A549 (cell line): ENCODE measurements around the gene GLIS1. TPM values are rescaled to one million over a fixed set of nuclear protein-coding genes. Genes with fewer than 3 reads are reported as not detected.

ENCODE experiments used
- ATAC-seq, 2 experiments: fragments of 200-7000 bp in 1 of 2; fragments of >200 bp in 1 of 2; cut with Nextera tagmentation in 1 of 2; cut with Tn5 transposase in 1 of 2; 3 replicates each; pipeline versions ENCODE4 v1.8.0 to v1.9.1; 2018 to 2020; ENCODE audit warnings: mild to moderate bottlenecking in 1 of 2, moderate library complexity in 1 of 2
- CTCF ChIA-PET: fragments of 300-600 bp; sonication (Branson Sonifier 250); formaldehyde crosslinking; extraction: SDS; loops from one replicate; lab custom pipeline; 2021; ENCODE audit warnings: antibody characterized with exemption, inconsistent platforms; lab: Yijun Ruan, JAX
- POLR2A ChIA-PET: fragments of 350-600 bp; formaldehyde crosslinking; extraction: SDS; loops from one replicate; lab custom pipeline; 2021; ENCODE audit warnings: antibody characterized with exemption, inconsistent platforms; lab: Yijun Ruan, JAX
- DNase-seq, 2 experiments: peaks; one replicate each; pipeline versions ENCODE4 v3.0.0 to v3.0.0-alpha.2; 2011 to 2016; ENCODE audit warnings: low read depth in 1 of 2, low spot score in 1 of 2
- FAIRE-seq: peaks from 2 replicates; lab custom pipeline; 2011; peaks lifted over from hg19 to GRCh38; lab: Jason Lieb, UNC
- H3K27ac ChIP-seq, 2 experiments: fragments of >200 bp; sonication (Bioruptor Twin); formaldehyde crosslinking; 3 replicates each; pipeline ENCODE4 v1.5.1; 2016 to 2017
- H3K4me1 ChIP-seq: fragments of >200 bp; sonication (Bioruptor Twin); formaldehyde crosslinking; 3 replicates; pipeline ENCODE4 v1.6.1; 2016
- H3K4me2 ChIP-seq: fragments of >200 bp; sonication (Bioruptor Twin); formaldehyde crosslinking; 3 replicates; pipeline ENCODE4 v1.6.1; 2016
- H3K4me3 ChIP-seq: fragments of >200 bp; sonication (Bioruptor Twin); formaldehyde crosslinking; 3 replicates; pipeline ENCODE4 v1.5.1; 2016
- H3K9me3 ChIP-seq: fragments of >200 bp; sonication (Bioruptor Twin); formaldehyde crosslinking; 3 replicates; pipeline ENCODE4 v1.6.1; 2016
- CBX2 ChIP-seq: fragments of 200-600 bp; sonication (generic); IDR thresholded peaks from 2 replicates; pipeline ENCODE4 v1.6.1; 2016; ENCODE audit warnings: low read depth, mild to moderate bottlenecking, borderline replicate concordance
- CEBPB ChIP-seq, 2 experiments: fragments of >200 bp in 1 of 2; sonication (Bioruptor Twin) in 1 of 2; formaldehyde crosslinking in 1 of 2; IDR thresholded peaks; 2 replicates each; pipeline ENCODE4 v1.6.1; 2012 to 2016
- CHD2 ChIP-seq: fragments of 150-350 bp; IDR thresholded peaks from 2 replicates; pipeline ENCODE4 v1.6.1; 2014; ENCODE audit warnings: low read length; ENCODE audit not compliant: partially characterized antibody
- EHF ChIP-seq: fragments of 250-450 bp; sonication (Bioruptor Pico); IDR thresholded peaks from 2 replicates; pipeline ENCODE4 v1.5.0; 2020; ENCODE audit warnings: mild to moderate bottlenecking
- EHMT2 ChIP-seq: fragments of 200-600 bp; sonication (generic); IDR thresholded peaks from 2 replicates; pipeline ENCODE4 v1.6.1; 2016; ENCODE audit warnings: antibody characterized with exemption, low read depth, mild to moderate bottlenecking, moderate library complexity
- EP300 ChIP-seq, 2 experiments: fragments of >200 bp; sonication (Bioruptor Twin); formaldehyde crosslinking; IDR thresholded peaks; 2 replicates in 1 of 2; 3 replicates in 1 of 2; pipeline ENCODE4 v1.6.1; 2016 to 2017
- ESRRA ChIP-seq: fragments of 150-350 bp; IDR thresholded peaks from 2 replicates; pipeline ENCODE4 v1.6.1; 2014; ENCODE audit warnings: mild to moderate bottlenecking, low read length, borderline replicate concordance
- FOSL2 ChIP-seq, 2 experiments: fragments of 450-650 bp in 1 of 2; fragments of >200 bp in 1 of 2; sonication (Bioruptor Twin) in 1 of 2; formaldehyde crosslinking; IDR thresholded peaks; 2 replicates each; pipeline versions ENCODE4 v1.5.0 to v1.6.1; 2016 to 2020; ENCODE audit warnings: mild to moderate bottlenecking in 1 of 2, moderate library complexity in 1 of 2
- HEYL ChIP-seq: fragments of 250-450 bp; sonication (Bioruptor Pico); IDR thresholded peaks from 2 replicates; pipeline ENCODE4 v1.8.0; 2021; ENCODE audit warnings: mild to moderate bottlenecking, moderate library complexity
- HOXB13 ChIP-seq: fragments of 250-450 bp; sonication (Bioruptor Pico); IDR thresholded peaks from 2 replicates; pipeline ENCODE4 v1.5.0; 2020; ENCODE audit warnings: low read depth, mild to moderate bottlenecking, moderate library complexity
- JUN ChIP-seq, 2 experiments: fragments of >200 bp; sonication (Bioruptor Twin); formaldehyde crosslinking; IDR thresholded peaks; 2 replicates in 1 of 2; 3 replicates in 1 of 2; pipeline ENCODE4 v1.6.1; 2016 to 2017
- KDM1A ChIP-seq: fragments of 200-600 bp; sonication (generic); IDR thresholded peaks from 2 replicates; pipeline ENCODE4 v1.6.1; 2016; ENCODE audit warnings: low read depth, mild to moderate bottlenecking
- KDM5A ChIP-seq: fragments of 200-600 bp; sonication (generic); IDR thresholded peaks from 2 replicates; pipeline ENCODE4 v1.6.1; 2016; ENCODE audit warnings: antibody characterized with exemption, mild to moderate bottlenecking
- MYC ChIP-seq: IDR thresholded peaks from 2 replicates; pipeline ENCODE4 v1.6.1; 2012; ENCODE audit warnings: mild to moderate bottlenecking, inconsistent platforms, low read length, improper control_type of control experiment, borderline replicate concordance
- NR3C1 ChIP-seq: fragments of >200 bp; sonication (Bioruptor Twin); formaldehyde crosslinking; IDR thresholded peaks from 3 replicates; pipeline ENCODE4 v1.6.1; 2017
- PHF8 ChIP-seq: fragments of 200-600 bp; sonication (generic); IDR thresholded peaks from 2 replicates; pipeline ENCODE4 v1.6.1; 2016; ENCODE audit warnings: low read depth, mild to moderate bottlenecking, antibody characterized with exemption, moderate library complexity, borderline replicate concordance
- POLR2A ChIP-seq: IDR thresholded peaks from 2 replicates; pipeline ENCODE4 v1.6.1; 2012; ENCODE audit warnings: mild to moderate bottlenecking, low read length
- RAD21 ChIP-seq, 2 experiments: fragments of >200 bp in 1 of 2; sonication (Bioruptor Twin) in 1 of 2; formaldehyde crosslinking in 1 of 2; IDR thresholded peaks in 1 of 2; conservative IDR thresholded peaks in 1 of 2; 2 replicates in 1 of 2; 3 replicates in 1 of 2; pipeline ENCODE4 v1.6.1; 2012 to 2018; ENCODE audit warnings: inconsistent platforms in 1 of 2
- RARB ChIP-seq: fragments of 250-450 bp; sonication (Bioruptor Pico); IDR thresholded peaks from 2 replicates; pipeline ENCODE4 v1.8.0; 2021; ENCODE audit warnings: mild to moderate bottlenecking, moderate library complexity
- RNF2 ChIP-seq: fragments of 200-600 bp; sonication (generic); IDR thresholded peaks from 2 replicates; pipeline ENCODE4 v1.6.1; 2016; ENCODE audit warnings: low read depth, mild to moderate bottlenecking, antibody characterized with exemption, moderate library complexity, borderline replicate concordance
- SREBF2 ChIP-seq: fragments of 450-650 bp; IDR thresholded peaks from 2 replicates; pipeline ENCODE4 v1.6.1; 2014; ENCODE audit warnings: mild to moderate bottlenecking, moderate library complexity
- TFCP2L1 ChIP-seq: fragments of 250-450 bp; sonication (Bioruptor Pico); IDR thresholded peaks from 2 replicates; pipeline ENCODE4 v1.5.0; 2021; ENCODE audit warnings: mild to moderate bottlenecking
- ZSCAN20 ChIP-seq: fragments of 250-450 bp; sonication (Bioruptor Pico); IDR thresholded peaks from 2 replicates; pipeline ENCODE4 v1.8.0; 2022; ENCODE audit warnings: mild to moderate bottlenecking, moderate library complexity
- WGBS: methylation state at CpG from one replicate; pipeline ENCODE4 v1.1.6; 2017; ENCODE audit errors: missing lambda C conversion rate; 5-methylcytosine and 5-hydroxymethylcytosine counted together
- polyA plus RNA-seq, 4 experiments: library from polyadenylated mRNA; depleted of rRNA in 3 of 4; stranded (reverse); fragments of >200 nt; fragmentation: RNase III in 1 of 4; extraction: RNeasy Plus Mini Kit Qiagen cat#74134 plus additional on column Dnase treatment in 1 of 4; gene quantifications; 2 replicates in 3 of 4; 3 replicates in 1 of 4; pipeline ENCODE4 v1.2.3, GENCODE V29; 2011 to 2017
- TF ChIP-seq, protein P1 (sequence below): fragments of >200 bp; sonication (Bioruptor Twin); formaldehyde crosslinking; IDR thresholded peaks from 3 replicates; pipeline ENCODE4 v1.5.1; 2016
- TF ChIP-seq, protein P2 (sequence below): fragments of >200 bp; sonication (Bioruptor Twin); formaldehyde crosslinking; IDR thresholded peaks from 2 replicates; pipeline ENCODE4 v1.6.1; 2016
- TF ChIP-seq, protein P3 (sequence below): fragments of 450-650 bp; IDR thresholded peaks from 2 replicates; pipeline ENCODE4 v1.6.1; 2014; ENCODE audit warnings: antibody characterized with exemption
- TF ChIP-seq, protein P4 (sequence below): fragments of 150-350 bp; IDR thresholded peaks from 2 replicates; pipeline ENCODE4 v1.6.1; 2014; ENCODE audit warnings: low read depth, mild to moderate bottlenecking, low read length
- TF ChIP-seq, protein P5 (sequence below): IDR thresholded peaks from 2 replicates; pipeline ENCODE4 v1.6.1; 2012

The GLIS1 gene
- polyA plus RNA-seq, 2 of the 4 experiments (the other 2 are of a cell fraction), result 0.04 TPM; not detected in 1

DNA sequence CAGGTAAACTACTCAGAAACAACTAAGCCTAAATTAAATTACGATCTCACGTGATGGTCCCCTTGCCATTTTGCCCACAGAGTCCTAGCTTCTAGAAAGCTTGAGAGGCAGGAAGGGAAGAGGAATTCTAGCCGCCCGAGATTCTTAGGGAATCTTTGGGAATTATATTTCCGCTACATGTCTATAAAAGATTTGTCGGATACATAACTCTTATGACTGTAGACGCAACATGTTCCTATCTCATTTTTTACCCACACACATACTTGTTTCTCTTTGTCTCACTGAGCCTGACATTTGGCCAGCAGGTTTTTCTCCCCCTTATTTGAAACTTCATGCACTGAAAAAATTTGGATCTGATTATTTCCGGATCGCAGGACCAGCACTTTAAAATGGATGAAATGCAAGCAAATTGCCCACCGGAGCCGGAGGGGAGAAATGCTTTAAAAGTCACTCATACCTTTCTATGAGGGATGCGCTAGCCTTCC, 5.5 kb downstream of the GLIS1 start:
- Histone ChIP-seq H3K4me1 (peaks cover 12% of the 10 kb centered on the region; the same call in 2 of the 3 replicates), H3K9me3 (no peaks in the 10 kb centered on the region), H3K27ac (no peak overlapping the region), H3K4me3 (no peak overlapping the region), H3K4me2 (no peak overlapping the region)
- TF ChIP-seq CEBPB (IDR thresholded peaks at IDR 0.05), result no peak
- POLR2A ChIA-PET, result no interaction called here
- WGBS, result 81% methylated on average over 12 of the region's 12 CpGs
- ATAC-seq (no peak), FAIRE-seq (no peak), DNase-seq (no peak)
- CTCF ChIA-PET, result interaction anchor here (0.7 to 2.0 kb wide), 3 partner anchors 20 to 785 kb away, joined by 4 to 9 read pairs (median 4); no protein-coding TSS in a partner anchor

DNA sequence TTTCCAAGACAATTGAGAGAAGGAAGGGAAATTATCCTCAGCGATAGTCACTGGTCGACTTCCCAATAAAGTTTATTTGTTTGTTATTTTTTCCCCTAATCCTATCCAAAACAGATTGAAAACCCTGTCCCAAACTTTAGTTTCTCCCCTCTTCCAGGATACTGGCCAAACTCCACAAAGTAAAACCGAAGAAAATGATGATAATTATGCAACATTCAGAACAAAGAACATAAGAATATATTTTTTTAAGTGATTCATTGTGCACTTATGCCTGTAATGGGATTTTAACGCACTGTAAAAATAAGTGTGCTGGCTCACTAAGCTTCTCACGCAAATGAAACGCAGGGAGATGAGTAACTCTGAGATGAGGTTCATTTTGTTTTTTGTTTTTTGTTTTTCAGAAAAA, 6.0 kb downstream of the GLIS1 start:
- ATAC-seq (no peak), FAIRE-seq (no peak), DNase-seq (no peak)
- Histone ChIP-seq H3K27ac (no peak overlapping the region), H3K9me3 (no peaks in the 10 kb centered on the region), H3K4me2 (no peak overlapping the region; the same call in 2 of the 3 replicates), H3K4me1 (peaks cover 8% of the 10 kb centered on the region; the same call in 1 of the 3 replicates), H3K4me3 (no peak overlapping the region)
- CTCF ChIA-PET, result interaction anchor here (2.0 kb wide), 1 partner anchor 21 kb away, joined by 9 read pairs; no protein-coding TSS in a partner anchor
- TF ChIP-seq SREBF2 (no peak), KDM1A (no peak), FOSL2 (IDR thresholded peaks at IDR 0.05) (no peak), FOSL2 (CRISPR knock-in tag; IDR thresholded peaks at IDR 0.05) (no peak), EHMT2 (no peak), TFCP2L1 (no peak), EHF (CRISPR knock-in tag) (no peak), PHF8 (no peak), MYC (no peak), HOXB13 (CRISPR knock-in tag) (no peak), CHD2 (no peak), EP300 (IDR thresholded peaks at IDR 0.05) (no peak), RARB (CRISPR knock-in tag) (no peak), JUN (IDR thresholded peaks at IDR 0.05) (no peak), ZSCAN20 (CRISPR knock-in tag) (no peak), CBX2 (no peak), POLR2A (no peak)
- TF ChIP-seq, protein P1, sequence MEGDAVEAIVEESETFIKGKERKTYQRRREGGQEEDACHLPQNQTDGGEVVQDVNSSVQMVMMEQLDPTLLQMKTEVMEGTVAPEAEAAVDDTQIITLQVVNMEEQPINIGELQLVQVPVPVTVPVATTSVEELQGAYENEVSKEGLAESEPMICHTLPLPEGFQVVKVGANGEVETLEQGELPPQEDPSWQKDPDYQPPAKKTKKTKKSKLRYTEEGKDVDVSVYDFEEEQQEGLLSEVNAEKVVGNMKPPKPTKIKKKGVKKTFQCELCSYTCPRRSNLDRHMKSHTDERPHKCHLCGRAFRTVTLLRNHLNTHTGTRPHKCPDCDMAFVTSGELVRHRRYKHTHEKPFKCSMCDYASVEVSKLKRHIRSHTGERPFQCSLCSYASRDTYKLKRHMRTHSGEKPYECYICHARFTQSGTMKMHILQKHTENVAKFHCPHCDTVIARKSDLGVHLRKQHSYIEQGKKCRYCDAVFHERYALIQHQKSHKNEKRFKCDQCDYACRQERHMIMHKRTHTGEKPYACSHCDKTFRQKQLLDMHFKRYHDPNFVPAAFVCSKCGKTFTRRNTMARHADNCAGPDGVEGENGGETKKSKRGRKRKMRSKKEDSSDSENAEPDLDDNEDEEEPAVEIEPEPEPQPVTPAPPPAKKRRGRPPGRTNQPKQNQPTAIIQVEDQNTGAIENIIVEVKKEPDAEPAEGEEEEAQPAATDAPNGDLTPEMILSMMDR, result no peak
- WGBS, result 35% methylated on average over 6 of the region's 6 CpGs
- POLR2A ChIA-PET, result no interaction called here

DNA sequence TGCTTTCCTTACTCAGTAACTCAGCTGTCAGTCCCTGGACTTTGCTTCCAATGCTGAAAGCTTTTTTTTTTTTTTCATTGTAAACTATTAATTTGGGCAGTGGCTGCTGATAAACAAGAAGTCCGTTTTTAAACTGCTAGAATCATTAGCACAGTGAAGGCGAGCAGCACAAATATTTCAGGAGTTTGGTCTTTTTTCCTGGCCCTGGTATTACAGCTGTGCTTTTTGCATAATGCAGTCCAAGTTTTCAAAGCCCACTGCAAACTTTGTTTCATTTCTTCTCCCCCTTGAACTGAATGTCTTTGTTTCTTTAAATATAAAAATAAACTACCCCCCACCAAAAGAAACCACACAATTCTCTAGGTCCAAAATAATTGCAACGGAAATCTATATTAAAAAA, 6.6 kb downstream of the GLIS1 start:
- Histone ChIP-seq H3K9me3 (no peaks in the 10 kb centered on the region), H3K27ac (no peak overlapping the region), H3K4me3 (no peak overlapping the region), H3K4me1 (peaks cover 8% of the 10 kb centered on the region; the same call in 1 of the 3 replicates), H3K4me2 (no peak overlapping the region)
- CTCF ChIA-PET, result interaction anchor here (0.6 to 2.0 kb wide), 2 partner anchors 21 to 616 kb away, joined by 3 to 9 read pairs; no protein-coding TSS in a partner anchor
- no peak for ATAC-seq
- POLR2A ChIA-PET, result no interaction called here
- no peak for DNase-seq
- no peak for FAIRE-seq
- 10% methylated on average over 3 of the region's 3 CpGs for WGBS
- TF ChIP-seq EHMT2 (no peak), RAD21 (conservative IDR thresholded peaks at IDR 0.05 in 1 of 2, IDR thresholded peaks at IDR 0.05 in 1 of 2) (no peak), HEYL (CRISPR knock-in tag) (no peak), CBX2 (no peak), ESRRA (no peak), KDM5A (no peak), NR3C1 (no peak), RARB (CRISPR knock-in tag) (no peak), RNF2 (no peak)
- TF ChIP-seq, protein P2, sequence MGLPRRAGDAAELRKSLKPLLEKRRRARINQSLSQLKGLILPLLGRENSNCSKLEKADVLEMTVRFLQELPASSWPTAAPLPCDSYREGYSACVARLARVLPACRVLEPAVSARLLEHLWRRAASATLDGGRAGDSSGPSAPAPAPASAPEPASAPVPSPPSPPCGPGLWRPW, result no peak
- TF ChIP-seq, protein P3, sequence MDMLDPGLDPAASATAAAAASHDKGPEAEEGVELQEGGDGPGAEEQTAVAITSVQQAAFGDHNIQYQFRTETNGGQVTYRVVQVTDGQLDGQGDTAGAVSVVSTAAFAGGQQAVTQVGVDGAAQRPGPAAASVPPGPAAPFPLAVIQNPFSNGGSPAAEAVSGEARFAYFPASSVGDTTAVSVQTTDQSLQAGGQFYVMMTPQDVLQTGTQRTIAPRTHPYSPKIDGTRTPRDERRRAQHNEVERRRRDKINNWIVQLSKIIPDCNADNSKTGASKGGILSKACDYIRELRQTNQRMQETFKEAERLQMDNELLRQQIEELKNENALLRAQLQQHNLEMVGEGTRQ, result no peak
- TF ChIP-seq, protein P4, sequence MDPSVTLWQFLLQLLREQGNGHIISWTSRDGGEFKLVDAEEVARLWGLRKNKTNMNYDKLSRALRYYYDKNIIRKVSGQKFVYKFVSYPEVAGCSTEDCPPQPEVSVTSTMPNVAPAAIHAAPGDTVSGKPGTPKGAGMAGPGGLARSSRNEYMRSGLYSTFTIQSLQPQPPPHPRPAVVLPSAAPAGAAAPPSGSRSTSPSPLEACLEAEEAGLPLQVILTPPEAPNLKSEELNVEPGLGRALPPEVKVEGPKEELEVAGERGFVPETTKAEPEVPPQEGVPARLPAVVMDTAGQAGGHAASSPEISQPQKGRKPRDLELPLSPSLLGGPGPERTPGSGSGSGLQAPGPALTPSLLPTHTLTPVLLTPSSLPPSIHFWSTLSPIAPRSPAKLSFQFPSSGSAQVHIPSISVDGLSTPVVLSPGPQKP, result no peak
- TF ChIP-seq, protein P5, sequence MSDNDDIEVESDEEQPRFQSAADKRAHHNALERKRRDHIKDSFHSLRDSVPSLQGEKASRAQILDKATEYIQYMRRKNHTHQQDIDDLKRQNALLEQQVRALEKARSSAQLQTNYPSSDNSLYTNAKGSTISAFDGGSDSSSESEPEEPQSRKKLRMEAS, result no peak
- TF ChIP-seq, protein P1, result no peak
